NCI-H1694 treated with DMSO at 0.1 percent for 48 hours (cell line): ENCODE data around the gene CCL5.
"Not testable (repeated sequence)": the region's sequence is repeated elsewhere in the genome, so short reads cannot be mapped to it uniquely, and the experiment has no call there.

Source experiments
- DNase-seq: peaks from one replicate; lab custom pipeline; 2025; lab: John Stamatoyannopoulos, UW

Gene CCL5

GRCh38 chr17:35898283-35899070 is 18.3 kb upstream of the CCL5 start:
- DNase-seq = no peak

- not testable (repeated sequence) for DNase-seq
Observed at GRCh38 chr17:35897772-35898171, 17.6 kb upstream of the CCL5 start.

- DNase-seq = no peak
Observed at GRCh38 chr17:35895636-35896587, 15.8 kb upstream of the CCL5 start.

GRCh38 chr17:35894206-35894605 is 14.0 kb upstream of the CCL5 start:
- no peak for DNase-seq

GRCh38 chr17:35893751-35894150 is 13.6 kb upstream of the CCL5 start:
- DNase-seq = no peak

- DNase-seq = no peak
Observed at GRCh38 chr17:35892091-35893035, 12.2 kb upstream of the CCL5 start.

GRCh38 chr17:35891269-35891668 is 11.1 kb upstream of the CCL5 start:
- no peak for DNase-seq

- no peak for DNase-seq
Observed at GRCh38 chr17:35890774-35891155, 10.6 kb upstream of the CCL5 start.

- peak; percentile 80 for DNase-seq
Observed at GRCh38 chr17:35889818-35890773, 9.9 kb upstream of the CCL5 start.

GRCh38 chr17:35889241-35889640 is 9.1 kb upstream of the CCL5 start:
- no peak for DNase-seq

GRCh38 chr17:35878361-35878760 is 1.8 kb downstream of the CCL5 start:
- no peak for DNase-seq

- DNase-seq = no peak
Observed at GRCh38 chr17:35877345-35878029, 2.7 kb downstream of the CCL5 start.

- DNase-seq = no peak
Observed at GRCh38 chr17:35876534-35876933, 3.6 kb downstream of the CCL5 start.

- no peak for DNase-seq
Observed at GRCh38 chr17:35875800-35876139, 4.4 kb downstream of the CCL5 start.

GRCh38 chr17:35875072-35875799 is 4.9 kb downstream of the CCL5 start:
- no peak for DNase-seq

- DNase-seq = no peak
Observed at GRCh38 chr17:35872196-35872980, 7.8 kb downstream of the CCL5 start.

GRCh38 chr17:35870906-35871819 is 9.0 kb downstream of the CCL5 start:
- DNase-seq = no peak

- DNase-seq = no peak
Observed at GRCh38 chr17:35868737-35869136, 11.4 kb downstream of the CCL5 start, which contains the start of gene HEATR9. TSS of gene HEATR9 (minus strand) at chr17:35868891. CDS start at chr17:35868742, 149 bp downstream.
